ENCODE measurements around the gene MRPS15.
"Not testable (repeated sequence)": the region's sequence is repeated elsewhere in the genome, so short reads cannot be mapped to it uniquely, and the experiment has no call there.

DNA sequence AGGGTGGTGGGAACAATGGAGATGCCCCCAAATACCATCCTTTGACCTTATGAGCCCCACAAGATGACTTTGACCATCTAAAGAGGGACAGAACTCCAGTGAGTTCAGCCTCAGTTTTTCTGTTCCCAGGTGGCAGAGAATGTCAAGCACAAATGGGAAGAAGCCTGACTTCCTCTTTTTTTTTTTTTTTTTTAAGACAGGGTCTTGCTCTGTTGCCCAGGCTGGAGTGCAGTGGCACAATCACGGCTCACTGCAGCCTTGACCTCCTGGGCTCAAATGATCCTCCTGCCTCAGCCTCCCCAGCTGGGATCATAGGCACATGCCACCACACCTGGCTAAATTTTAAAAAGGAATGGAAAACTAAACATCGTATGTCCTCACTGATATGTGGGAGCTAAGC is 47.0 kb upstream of the MRPS15 start:
- TF ChIP-seq, protein P1, sequence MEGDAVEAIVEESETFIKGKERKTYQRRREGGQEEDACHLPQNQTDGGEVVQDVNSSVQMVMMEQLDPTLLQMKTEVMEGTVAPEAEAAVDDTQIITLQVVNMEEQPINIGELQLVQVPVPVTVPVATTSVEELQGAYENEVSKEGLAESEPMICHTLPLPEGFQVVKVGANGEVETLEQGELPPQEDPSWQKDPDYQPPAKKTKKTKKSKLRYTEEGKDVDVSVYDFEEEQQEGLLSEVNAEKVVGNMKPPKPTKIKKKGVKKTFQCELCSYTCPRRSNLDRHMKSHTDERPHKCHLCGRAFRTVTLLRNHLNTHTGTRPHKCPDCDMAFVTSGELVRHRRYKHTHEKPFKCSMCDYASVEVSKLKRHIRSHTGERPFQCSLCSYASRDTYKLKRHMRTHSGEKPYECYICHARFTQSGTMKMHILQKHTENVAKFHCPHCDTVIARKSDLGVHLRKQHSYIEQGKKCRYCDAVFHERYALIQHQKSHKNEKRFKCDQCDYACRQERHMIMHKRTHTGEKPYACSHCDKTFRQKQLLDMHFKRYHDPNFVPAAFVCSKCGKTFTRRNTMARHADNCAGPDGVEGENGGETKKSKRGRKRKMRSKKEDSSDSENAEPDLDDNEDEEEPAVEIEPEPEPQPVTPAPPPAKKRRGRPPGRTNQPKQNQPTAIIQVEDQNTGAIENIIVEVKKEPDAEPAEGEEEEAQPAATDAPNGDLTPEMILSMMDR (conservative IDR thresholded peaks at IDR 0.05) = not testable (repeated sequence)
- not testable (repeated sequence) for TF ChIP-seq ZFX (IDR thresholded peaks at IDR 0.05)
